Endothelial cell of umbilical vein (primary cell): ENCODE results near the gene EOGT. TPM values are rescaled to one million over a fixed set of nuclear protein-coding genes. Genes with fewer than 3 reads are reported as not detected.

Source experiments
- BruUV-seq: library from RNA; stranded (reverse); fragments of 400-500 nt; replicated peaks from 2 replicates; lab custom pipeline; 2021; lab: Mats Ljungman, UMichigan
- CTCF ChIA-PET: fragments of 300-600, 350-600 bp; sonication (Branson Sonifier 250); formaldehyde crosslinking; loops from one replicate; lab custom pipeline; 2021; ENCODE audit warnings: antibody characterized with exemption, inconsistent platforms; lab: Charles Lee
- POLR2A ChIA-PET: fragments of 300-600, 350-600 bp; sonication (Branson Sonifier 250); formaldehyde crosslinking; loops from one replicate; lab custom pipeline; 2021; ENCODE audit warnings: antibody characterized with exemption, inconsistent platforms; lab: Charles Lee
- DNase-seq: peaks from one replicate; pipeline ENCODE4 v3.0.0-alpha.2; 2011; ENCODE audit warnings: low read depth, low spot score
- FAIRE-seq: peaks from 2 replicates; lab custom pipeline; 2011; peaks lifted over from hg19 to GRCh38; lab: Jason Lieb, UNC
- H2AFZ ChIP-seq: 2 replicates; pipeline ENCODE4 v1.6.0; 2012; ENCODE audit warnings: low read depth, low read length, control low read depth, inconsistent platforms
- H3K27ac ChIP-seq: 2 replicates; pipeline ENCODE4 v1.5.1; 2011; ENCODE audit warnings: low read depth, mild to moderate bottlenecking, control low read depth, low read length, moderate library complexity; ENCODE audit not compliant: insufficient read depth
- H3K27me3 ChIP-seq, 2 experiments: 2 replicates each; pipeline versions ENCODE4 v1.6.0 to v1.6.1; 2011; ENCODE audit warnings: low read length in 2 of 2, mixed read lengths in 1 of 2; ENCODE audit not compliant: control insufficient read depth in 2 of 2, insufficient read depth in 2 of 2
- H3K36me3 ChIP-seq, 2 experiments: 2 replicates in 1 of 2; 3 replicates in 1 of 2; pipeline ENCODE4 v1.5.1; 2011; ENCODE audit warnings: low read length in 2 of 2, mild to moderate bottlenecking in 1 of 2, moderate library complexity in 1 of 2; ENCODE audit not compliant: control insufficient read depth in 2 of 2, insufficient read depth in 2 of 2; ENCODE audit errors: extremely low read depth in 1 of 2
- H3K4me1 ChIP-seq: 3 replicates; pipeline ENCODE4 v1.5.1; 2011; ENCODE audit warnings: mild to moderate bottlenecking, low read length; ENCODE audit not compliant: control insufficient read depth, insufficient read depth; ENCODE audit errors: extremely low read depth
- H3K4me2 ChIP-seq: 2 replicates; pipeline ENCODE4 v1.6.1; 2011; ENCODE audit warnings: low read length, control low read depth, mixed read lengths; ENCODE audit not compliant: insufficient read depth
- H3K4me3 ChIP-seq, 3 experiments: fragments of 200-600 bp in 1 of 3; sonication (generic), shearing (Covaris generic) in 1 of 3; replicated peaks in 1 of 3; 2 replicates each; pipeline ENCODE4 v1.5.1; 2011 to 2016; ENCODE audit warnings: control low read depth in 3 of 3, low read length in 3 of 3, mild to moderate bottlenecking in 2 of 3, inconsistent platforms in 1 of 3, low read depth in 1 of 3, moderate library complexity in 1 of 3; ENCODE audit not compliant: insufficient read depth in 1 of 3
- H3K79me2 ChIP-seq: 2 replicates; pipeline ENCODE4 v1.6.0; 2012; ENCODE audit warnings: low read length, inconsistent platforms; ENCODE audit not compliant: control insufficient read depth, insufficient read depth
- H3K9ac ChIP-seq: replicated peaks from 2 replicates; pipeline ENCODE3; 2011; ENCODE audit warnings: low read length, control low read depth; ENCODE audit not compliant: insufficient read depth; ENCODE audit errors: extremely low read depth
- H3K9me1 ChIP-seq: replicated peaks from 3 replicates; pipeline ENCODE4 v1.6.0; 2011; ENCODE audit warnings: mild to moderate bottlenecking, low read length; ENCODE audit not compliant: control insufficient read depth, insufficient read depth; ENCODE audit errors: extremely low read depth
- H3K9me3 ChIP-seq: replicated peaks from 2 replicates; pipeline ENCODE4 v1.5.1; 2012; ENCODE audit warnings: low read length, inconsistent platforms; ENCODE audit not compliant: control insufficient read depth, insufficient read depth
- H4K20me1 ChIP-seq: replicated peaks from 2 replicates; pipeline ENCODE3; 2011; ENCODE audit warnings: mild to moderate bottlenecking, low read length; ENCODE audit not compliant: control insufficient read depth, insufficient read depth; ENCODE audit errors: extremely low read depth
- CTCF ChIP-seq, 2 donors: IDR thresholded peaks; 1 replicate in 1 of 2; 2 replicates in 1 of 2; pipeline ENCODE4 v1.5.1; 2011; ENCODE audit warnings: low read length in 2 of 2, mild to moderate bottlenecking in 2 of 2, moderate library complexity in 2 of 2, control low read depth in 1 of 2, inconsistent platforms in 1 of 2, low read depth in 1 of 2; ENCODE audit not compliant: insufficient read depth in 1 of 2; ENCODE audit errors: extremely low read depth in 1 of 2
- EZH2 ChIP-seq: IDR thresholded peaks from 2 replicates; pipeline ENCODE4 v1.6.1; 2012; ENCODE audit warnings: borderline replicate concordance, low read depth, mild to moderate bottlenecking, moderate library complexity, low read length, inconsistent platforms; ENCODE audit not compliant: severe bottlenecking
- FOS ChIP-seq: IDR thresholded peaks from 2 replicates; pipeline ENCODE4 v1.6.1; 2011; ENCODE audit warnings: mild to moderate bottlenecking, low read length, moderate library complexity, borderline replicate concordance; ENCODE audit not compliant: insufficient read depth
- GATA2 ChIP-seq: IDR thresholded peaks from 2 replicates; pipeline ENCODE4 v1.7.0; 2011; ENCODE audit warnings: low read depth, mild to moderate bottlenecking, moderate library complexity, mixed read lengths, low read length; ENCODE audit not compliant: insufficient read length, insufficient read depth
- JUN ChIP-seq: IDR thresholded peaks from 2 replicates; pipeline ENCODE4 v1.6.1; 2011; ENCODE audit warnings: borderline replicate concordance, low read depth; ENCODE audit not compliant: insufficient read length, insufficient read depth
- MYC ChIP-seq: IDR thresholded peaks from one replicate; pipeline ENCODE4 v1.6.1; 2011; ENCODE audit warnings: mild to moderate bottlenecking, low read depth, low read length
- POLR2A ChIP-seq: IDR thresholded peaks from 2 replicates; pipeline ENCODE4 v1.6.1; 2012; ENCODE audit warnings: low read depth, mild to moderate bottlenecking, control low read depth, low read length
- POLR2AphosphoS5 ChIP-seq: IDR thresholded peaks from 2 replicates; pipeline ENCODE4 v1.6.1; 2012; ENCODE audit warnings: low read depth, mild to moderate bottlenecking, control low read depth, low read length, moderate library complexity; ENCODE audit not compliant: insufficient read depth
- dilution Hi-C: fragments of 300-500 bp; cut with MboI; formaldehyde crosslinking; loops from one replicate; pipeline ENCODE4 v1.15.0; 2019; ENCODE audit warnings: low sequenced_read_pairs; ENCODE audit not compliant: extremely low pct_ligation_motif_present
- intact Hi-C: fragments of 100-400 bp; cut with micrococcal nuclease; formaldehyde crosslinking; loops from one replicate; pipeline ENCODE4 v1.10.0; 2022
- polyA plus RNA-seq, 4 experiments: library from polyadenylated mRNA; depleted of rRNA in 3 of 4; stranded (reverse) in 3 of 4; unstranded in 1 of 4; fragments of >200 nt; gene quantifications; 2 replicates each; pipeline versions ENCODE4 v1.2.1 to v1.2.3, GENCODE V29; 2011 to 2012; ENCODE audit warnings: missing spikeins in 1 of 4
- total RNA-seq: library from RNA; stranded (reverse); gene quantifications from 2 replicates; pipeline ENCODE4 v1.2.3, GENCODE V29; 2021
- TF ChIP-seq, protein P1 (sequence below): IDR thresholded peaks from 2 replicates; pipeline ENCODE4 v1.6.1; 2011; ENCODE audit not compliant: insufficient read depth, insufficient read length

The EOGT gene
- total and polyA plus RNA-seq, 2 donors (not counting 3 experiments of a cell fraction or from before 2014, with no cell fraction given), result 35.6 to 99.4 TPM

- H3K27ac ChIP-seq, result peak overlapping the region; percentile 96
- FAIRE-seq, result no peak
- intact Hi-C loops, result loop anchor here (1.0 to 2.0 kb wide), 3 partner anchors 19 to 50 kb away; partner anchors contain the start of genes EOGT and TMF1
Observed at GRCh38 chr3:69032737-69033136, 19.3 kb upstream of the EOGT start.

More at GRCh38 chr3:69032737-69033136, 19.3 kb upstream of the EOGT start:
- TF ChIP-seq MYC (no peak), POLR2A (no peak), POLR2AphosphoS5 (no peak), GATA2 (no peak), FOS (no peak), EZH2 (no peak), CTCF (IDR thresholded peaks at IDR 0.05; ENCODE audit: extremely low read depth in 1 of 2, insufficient read depth in 1 of 2, low read depth in 1 of 2, low read length in 2 of 2) (no peak), JUN (no peak)
- TF ChIP-seq, protein P1, sequence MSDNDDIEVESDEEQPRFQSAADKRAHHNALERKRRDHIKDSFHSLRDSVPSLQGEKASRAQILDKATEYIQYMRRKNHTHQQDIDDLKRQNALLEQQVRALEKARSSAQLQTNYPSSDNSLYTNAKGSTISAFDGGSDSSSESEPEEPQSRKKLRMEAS, result no peak
- no peaks in the 10 kb centered on the region for H3K9me1 ChIP-seq
- H3K9me3 ChIP-seq, result no peaks in the 10 kb centered on the region
- H4K20me1 ChIP-seq, result no peaks in the 10 kb centered on the region
- H3K4me3 ChIP-seq, result no peak overlapping the region
- DNase-seq, result no peak
- H3K4me1 ChIP-seq, result peaks cover 25% of the 10 kb centered on the region
- H3K79me2 ChIP-seq, result peaks cover 7% of the 10 kb centered on the region
- peaks cover 7 to 32% of the 10 kb centered on the region in 2 experiments for H3K36me3 ChIP-seq
- peak overlapping the region; percentile 84 for H3K4me2 ChIP-seq
- no TSS peak for BruUV-seq
- H3K27me3 ChIP-seq, result no peaks in the 10 kb centered on the region
- POLR2A ChIA-PET, result interaction anchor here (0.6 to 3.2 kb wide), 4 partner anchors 20 to 772 kb away, joined by 3 to 8 read pairs (median 4); partner anchors contain the start of gene EOGT
- CTCF ChIA-PET, result interaction anchor here (2.1 to 2.2 kb wide), 2 partner anchors 11 to 19 kb away, joined by 8 to 14 read pairs; partner anchors contain the start of gene EOGT
- H3K9ac ChIP-seq, result peak overlapping the region; percentile 71
- H2AFZ ChIP-seq, result no peak overlapping the region
- dilution Hi-C loops, result no loop called here
